Suprapubic skin (tissue), 4 donors: ENCODE results near the gene MRPL3.

ENCODE experiments used
- EP300 ChIP-seq: sonication (generic); formaldehyde crosslinking; IDR thresholded peaks from one replicate; pipeline ENCODE4 v1.6.1; 2017; ENCODE audit warnings: antibody characterized with exemption
- POLR2A ChIP-seq, 2 donors: fragments of 450-650 bp; IDR thresholded peaks; one replicate each; pipeline ENCODE4 v1.6.1; 2017; ENCODE audit warnings: antibody characterized with exemption in 2 of 2, mild to moderate bottlenecking in 2 of 2, moderate library complexity in 2 of 2
- POLR2AphosphoS5 ChIP-seq, 3 donors: sonication (generic); formaldehyde crosslinking; IDR thresholded peaks; one replicate each; pipeline ENCODE4 v1.6.1; 2017; ENCODE audit warnings: antibody characterized with exemption in 3 of 3
- TF ChIP-seq, protein P1 (sequence below), 2 donors: fragments of 200-600 bp in 1 of 2; fragments of 450-650 bp in 1 of 2; sonication (generic) in 1 of 2; IDR thresholded peaks; one replicate each; pipeline ENCODE4 v1.5.1; 2016 to 2019; ENCODE audit warnings: antibody characterized with exemption in 2 of 2, mild to moderate bottlenecking in 1 of 2, moderate library complexity in 1 of 2

DNA sequence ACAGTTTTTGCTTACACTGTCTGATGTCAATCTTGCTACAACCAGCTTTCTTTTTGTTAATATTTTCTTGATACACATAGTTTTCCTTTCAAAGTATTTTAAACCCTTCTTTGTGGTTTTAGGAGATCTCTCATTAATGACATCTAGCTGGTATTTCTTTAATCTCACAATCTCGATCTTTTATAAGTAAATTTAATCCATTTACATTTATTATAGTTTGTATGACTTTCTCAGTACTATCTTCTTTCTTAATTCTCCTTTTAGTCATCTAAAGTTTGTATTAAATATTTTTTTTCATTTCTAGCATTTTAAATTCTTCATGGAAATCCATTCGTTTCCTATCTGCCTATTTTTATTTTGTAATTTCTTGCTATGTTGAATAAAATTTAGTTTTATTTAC, 55.4 kb downstream of the MRPL3 start:
- TF ChIP-seq, protein P1, sequence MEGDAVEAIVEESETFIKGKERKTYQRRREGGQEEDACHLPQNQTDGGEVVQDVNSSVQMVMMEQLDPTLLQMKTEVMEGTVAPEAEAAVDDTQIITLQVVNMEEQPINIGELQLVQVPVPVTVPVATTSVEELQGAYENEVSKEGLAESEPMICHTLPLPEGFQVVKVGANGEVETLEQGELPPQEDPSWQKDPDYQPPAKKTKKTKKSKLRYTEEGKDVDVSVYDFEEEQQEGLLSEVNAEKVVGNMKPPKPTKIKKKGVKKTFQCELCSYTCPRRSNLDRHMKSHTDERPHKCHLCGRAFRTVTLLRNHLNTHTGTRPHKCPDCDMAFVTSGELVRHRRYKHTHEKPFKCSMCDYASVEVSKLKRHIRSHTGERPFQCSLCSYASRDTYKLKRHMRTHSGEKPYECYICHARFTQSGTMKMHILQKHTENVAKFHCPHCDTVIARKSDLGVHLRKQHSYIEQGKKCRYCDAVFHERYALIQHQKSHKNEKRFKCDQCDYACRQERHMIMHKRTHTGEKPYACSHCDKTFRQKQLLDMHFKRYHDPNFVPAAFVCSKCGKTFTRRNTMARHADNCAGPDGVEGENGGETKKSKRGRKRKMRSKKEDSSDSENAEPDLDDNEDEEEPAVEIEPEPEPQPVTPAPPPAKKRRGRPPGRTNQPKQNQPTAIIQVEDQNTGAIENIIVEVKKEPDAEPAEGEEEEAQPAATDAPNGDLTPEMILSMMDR (IDR thresholded peaks at IDR 0.05): no peak
- TF ChIP-seq POLR2A (IDR thresholded peaks at IDR 0.05) (no peak), POLR2AphosphoS5 (IDR thresholded peaks at IDR 0.05) (no peak), EP300 (no peak)
